ENCODE data around the gene SLC26A3.
"Not testable (repeated sequence)": the region's sequence is repeated elsewhere in the genome, so short reads cannot be mapped to it uniquely, and the experiment has no call there.

The SLC26A3 gene

GRCh38 chr7:107803009-107803610 lies at the start of gene SLC26A3:
SLC26A3 (minus strand) TSS chr7:107803223; CDS start chr7:107794509, 8,714 bp downstream.
- no peak for DNase-seq (ENCODE audit: low read depth in 2 of 2, low spot score in 1 of 2)

- DNase-seq (ENCODE audit: low read depth in 2 of 2, low spot score in 1 of 2): no peak
Observed at GRCh38 chr7:107850643-107851042, 47.6 kb upstream of the SLC26A3 start.

- DNase-seq (ENCODE audit: low read depth in 2 of 2, low spot score in 1 of 2): no peak
Observed at GRCh38 chr7:107850216-107850615, 47.2 kb upstream of the SLC26A3 start.

DNA sequence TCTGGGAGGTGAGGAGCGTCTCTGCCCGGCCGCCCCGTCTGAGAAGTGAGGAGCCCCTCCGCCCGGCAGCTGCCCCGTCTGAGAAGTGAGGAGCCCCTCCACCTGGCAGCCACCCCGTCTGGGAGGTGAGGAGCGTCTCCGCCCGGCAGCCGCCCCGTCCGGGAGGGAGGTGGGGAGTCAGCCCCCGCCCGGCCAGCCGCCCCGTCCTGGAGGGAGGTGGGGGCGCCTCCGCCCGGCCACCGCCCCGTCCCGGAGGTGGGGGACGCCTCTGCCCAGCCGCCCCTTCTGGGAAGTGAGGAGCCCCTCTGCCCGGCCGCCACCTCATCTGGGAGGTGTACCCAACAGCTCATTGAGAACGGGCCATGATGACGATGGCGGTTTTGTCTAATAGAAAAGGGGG lies 45.2 kb upstream of the SLC26A3 start:
- not testable (repeated sequence) for DNase-seq (ENCODE audit: low read depth in 2 of 2, low spot score in 1 of 2)

DNA sequence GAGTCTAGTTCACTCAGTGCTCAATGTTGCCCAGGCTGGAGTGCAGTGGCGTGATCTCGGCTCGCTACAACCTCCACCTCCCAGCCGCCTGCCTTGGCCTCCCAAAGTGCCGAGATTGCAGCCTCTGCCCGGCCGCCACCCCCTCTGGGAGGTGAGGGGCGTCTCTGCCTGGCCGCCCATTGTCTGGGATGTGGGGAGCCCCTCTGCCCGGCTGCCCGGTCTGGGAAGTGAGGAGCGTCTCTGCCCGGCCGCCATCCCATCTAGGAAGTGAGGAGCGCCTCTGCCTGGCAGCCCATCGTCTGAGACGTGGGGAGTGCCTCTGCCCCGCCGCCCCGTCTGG lies 44.8 kb upstream of the SLC26A3 start:
- DNase-seq (ENCODE audit: low read depth in 2 of 2, low spot score in 1 of 2): not testable (repeated sequence)

DNA sequence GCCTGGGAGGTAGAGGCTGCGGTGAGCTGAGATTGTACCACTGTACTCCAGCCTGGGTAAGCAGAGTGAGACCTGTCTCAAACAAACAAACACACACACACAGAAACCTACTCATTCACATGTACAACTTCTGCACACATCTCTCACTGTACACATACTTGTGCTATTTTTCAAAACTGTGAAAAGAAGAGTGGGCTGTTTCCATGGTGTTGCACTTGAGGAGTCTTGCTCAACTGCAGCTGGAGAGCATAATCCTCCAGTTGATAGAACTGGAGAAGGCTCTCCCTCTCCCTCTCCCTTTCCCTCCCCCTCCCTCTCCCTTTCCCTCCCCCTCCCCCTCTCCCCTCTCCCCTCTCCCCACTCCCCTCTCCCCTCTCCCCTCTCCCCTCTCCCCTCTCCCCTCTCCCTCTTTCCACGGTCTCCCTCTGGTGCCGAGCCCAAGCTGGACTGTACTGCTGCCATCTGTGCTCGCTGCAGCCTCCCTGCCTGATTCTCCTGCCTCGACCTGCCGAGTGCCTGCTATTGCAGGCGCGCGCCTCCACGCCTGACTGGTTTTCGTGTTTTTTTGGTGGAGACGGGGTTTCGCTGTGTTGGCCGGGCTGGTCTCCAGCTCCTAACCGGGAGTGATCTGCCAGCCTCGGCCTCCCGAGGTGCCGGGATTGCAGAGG lies 44.3 kb upstream of the SLC26A3 start:
- DNase-seq (ENCODE audit: low read depth in 2 of 2, low spot score in 1 of 2): no peak

DNA sequence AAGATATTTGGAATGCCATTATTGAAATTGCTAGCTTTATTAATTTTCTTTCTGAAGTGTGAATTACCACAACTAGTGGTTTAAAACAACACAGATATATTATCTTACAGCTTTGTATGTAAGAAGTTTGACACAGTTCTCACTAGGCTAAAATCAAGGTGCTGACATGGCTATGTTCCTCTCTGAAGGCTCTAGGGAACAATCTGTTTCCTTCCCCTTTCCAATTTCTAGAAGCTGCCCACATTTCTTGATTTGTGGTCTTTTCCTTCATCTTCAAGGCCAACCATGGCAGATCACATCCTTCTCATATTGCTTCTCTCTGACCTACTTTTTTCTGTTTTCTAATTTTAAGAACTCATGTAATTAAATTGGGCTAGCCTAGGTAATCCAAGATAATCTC lies 43.3 kb upstream of the SLC26A3 start:
- DNase-seq (ENCODE audit: low read depth in 2 of 2, low spot score in 1 of 2): no peak

DNA sequence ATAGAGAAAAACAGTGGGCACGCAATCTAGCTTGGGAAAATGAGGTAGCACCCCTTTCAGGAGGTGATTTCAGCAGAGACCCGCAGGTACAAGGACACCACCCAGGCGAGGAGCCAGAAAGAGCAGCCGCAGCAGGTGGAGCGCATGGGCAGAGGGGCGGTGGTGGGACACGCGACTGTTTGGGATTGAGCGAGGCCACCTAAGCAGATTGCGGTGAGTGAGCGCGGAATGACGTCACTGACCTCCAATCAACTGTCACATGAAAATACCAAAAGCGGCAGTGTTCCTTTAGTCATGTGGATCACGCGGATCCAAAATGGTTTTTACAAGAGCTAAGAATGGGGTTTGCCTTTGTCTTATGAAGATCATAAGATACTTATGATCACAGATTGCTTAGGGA lies 40.2 kb upstream of the SLC26A3 start:
- no peak for DNase-seq (ENCODE audit: low read depth in 2 of 2, low spot score in 1 of 2)

DNA sequence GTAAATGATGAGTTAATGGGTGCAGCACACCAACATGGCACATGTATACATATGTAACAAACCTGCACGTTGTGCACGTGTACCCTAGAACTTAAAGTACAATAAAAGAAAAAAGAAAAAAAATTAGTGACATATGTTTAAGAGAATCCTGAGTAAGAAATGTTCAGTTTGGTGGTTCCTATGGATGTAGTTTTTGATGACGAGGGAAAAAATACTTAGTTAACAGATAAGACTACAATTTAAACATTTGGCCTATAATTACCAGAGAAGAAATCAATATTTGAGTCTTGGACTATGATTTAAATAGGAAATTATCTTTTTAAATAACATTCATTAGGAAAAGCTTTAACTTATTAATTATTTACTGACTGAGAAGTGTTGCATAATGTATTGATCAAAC lies 39.2 kb upstream of the SLC26A3 start:
- DNase-seq (ENCODE audit: low read depth in 2 of 2, low spot score in 1 of 2): no peak

DNA sequence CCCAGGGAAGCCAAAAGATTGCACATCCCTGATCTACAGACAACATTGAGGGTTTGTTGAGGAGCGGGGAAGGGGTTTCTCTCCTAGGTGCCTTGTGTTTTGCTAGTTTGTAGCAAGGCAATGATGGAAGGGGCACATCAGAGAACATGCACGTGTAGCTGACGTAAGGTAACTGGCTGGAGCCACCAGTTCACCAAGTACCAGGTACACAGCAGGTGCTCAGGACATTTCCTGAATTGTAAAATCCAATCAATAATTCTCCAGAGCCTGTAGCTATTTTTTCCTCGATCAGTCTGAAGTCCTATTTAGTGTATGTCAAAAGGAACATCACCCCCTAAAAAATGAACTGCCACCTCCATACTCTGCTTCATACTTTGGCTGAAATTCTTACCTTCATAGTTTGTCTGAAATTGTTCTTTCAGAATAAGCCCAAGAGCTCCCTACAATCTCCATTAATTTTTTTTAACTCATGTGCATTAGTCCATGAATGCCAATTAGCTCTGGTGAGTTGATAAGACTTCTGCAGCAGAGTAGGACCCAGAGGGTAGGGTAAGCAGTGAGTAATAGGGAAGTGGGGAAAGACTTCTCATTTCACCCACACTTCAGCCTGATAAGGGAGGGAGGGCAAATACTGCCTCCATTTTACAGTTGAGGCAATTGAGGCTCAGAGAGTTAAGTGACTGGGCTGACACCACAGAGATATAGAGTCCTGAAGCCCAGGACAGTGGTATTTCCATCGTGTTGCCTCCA lies 36.0 kb upstream of the SLC26A3 start:
- DNase-seq (ENCODE audit: low read depth in 2 of 2, low spot score in 1 of 2): no peak

GRCh38 chr7:107838024-107838601 lies 35.1 kb upstream of the SLC26A3 start:
- DNase-seq (ENCODE audit: low read depth in 2 of 2, low spot score in 1 of 2): no peak

DNA sequence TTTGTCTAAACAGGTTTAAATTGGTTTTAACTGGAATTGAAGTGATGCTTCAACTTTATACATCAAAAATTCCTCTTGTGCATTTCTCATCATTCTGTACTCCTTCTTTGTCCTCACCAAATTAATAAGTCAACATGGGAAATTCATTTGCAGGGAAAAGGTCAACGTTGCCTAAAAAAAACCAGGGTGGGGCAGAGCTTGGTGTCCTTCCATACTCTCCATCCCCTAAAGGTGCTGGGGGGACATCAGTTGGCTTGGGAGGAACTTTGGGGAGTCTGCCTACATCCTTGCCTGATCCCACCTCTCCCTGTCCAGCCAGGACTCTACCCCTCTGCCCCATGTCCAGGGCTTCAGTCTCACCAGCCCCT lies 34.1 kb upstream of the SLC26A3 start:
- no peak for DNase-seq (ENCODE audit: low read depth in 2 of 2, low spot score in 1 of 2)

- no peak for DNase-seq (ENCODE audit: low read depth in 2 of 2, low spot score in 1 of 2)
Observed at GRCh38 chr7:107836237-107837144, 33.5 kb upstream of the SLC26A3 start.

DNA sequence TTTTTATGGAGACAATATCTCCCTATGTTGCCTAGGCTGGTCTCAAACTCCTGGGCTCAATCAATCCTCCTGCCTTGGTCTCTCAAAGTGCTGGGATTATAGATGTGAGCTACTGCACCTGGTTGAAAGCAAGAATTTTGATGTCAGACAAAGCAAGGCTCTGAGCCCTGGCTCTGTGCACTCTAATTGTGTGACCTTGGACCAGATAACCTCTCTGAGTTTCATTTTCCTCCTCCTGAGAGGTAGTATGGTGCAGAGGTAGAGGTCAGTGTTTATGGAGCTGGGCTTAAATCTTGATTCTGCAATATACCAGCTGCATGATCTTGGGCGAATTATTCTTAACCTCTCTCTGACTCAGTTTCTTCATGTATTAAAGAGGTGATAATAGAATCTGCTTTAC lies 31.4 kb upstream of the SLC26A3 start:
- DNase-seq (ENCODE audit: low read depth in 2 of 2, low spot score in 1 of 2): no peak

- DNase-seq (ENCODE audit: low read depth in 2 of 2, low spot score in 1 of 2): no peak
Observed at GRCh38 chr7:107833684-107834106, 30.7 kb upstream of the SLC26A3 start.

DNA sequence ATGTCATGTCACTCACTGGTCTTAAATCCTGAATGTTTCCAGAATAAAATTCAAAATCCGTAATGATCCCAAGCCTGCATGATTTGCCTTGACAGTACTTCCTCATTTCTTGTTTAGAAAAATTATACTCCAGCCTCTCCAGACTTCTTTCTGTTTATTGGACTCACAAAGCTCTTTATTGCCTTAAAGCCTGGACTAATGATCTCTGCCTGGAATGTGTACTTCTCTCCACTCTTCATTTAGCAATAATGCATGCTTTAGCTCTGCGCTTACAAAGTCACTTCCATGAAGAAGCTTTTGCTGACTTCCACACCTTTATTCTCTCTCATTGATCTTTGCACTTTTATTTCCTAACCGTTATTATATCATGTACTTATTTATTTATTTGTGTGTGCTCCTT lies 27.4 kb upstream of the SLC26A3 start:
- no peak for DNase-seq (ENCODE audit: low read depth in 2 of 2, low spot score in 1 of 2)

GRCh38 chr7:107828540-107828939 lies 25.5 kb upstream of the SLC26A3 start:
- DNase-seq (ENCODE audit: low read depth in 2 of 2, low spot score in 1 of 2): no peak

GRCh38 chr7:107827501-107827900 lies 24.5 kb upstream of the SLC26A3 start:
- no peak for DNase-seq (ENCODE audit: low read depth in 2 of 2, low spot score in 1 of 2)

DNA sequence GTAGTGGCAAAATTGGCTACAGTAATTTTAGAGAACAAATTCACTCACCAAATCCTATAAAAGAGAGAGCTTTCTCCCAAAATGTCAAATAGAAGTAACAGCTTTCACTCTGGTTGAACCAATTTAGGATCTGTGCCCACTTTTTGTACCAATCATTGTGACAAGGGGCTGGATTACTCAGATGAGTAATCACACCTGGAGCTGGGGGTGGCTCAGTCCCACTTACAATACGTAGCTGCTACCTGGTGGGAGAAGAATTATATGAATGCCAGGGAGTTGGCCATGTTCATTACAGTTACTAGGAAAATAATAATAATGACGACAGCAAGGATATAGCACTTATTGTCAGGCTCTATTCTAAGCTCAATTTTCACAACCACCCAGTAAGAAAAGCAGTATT lies 23.4 kb upstream of the SLC26A3 start:
- no peak for DNase-seq (ENCODE audit: low read depth in 2 of 2, low spot score in 1 of 2)

DNA sequence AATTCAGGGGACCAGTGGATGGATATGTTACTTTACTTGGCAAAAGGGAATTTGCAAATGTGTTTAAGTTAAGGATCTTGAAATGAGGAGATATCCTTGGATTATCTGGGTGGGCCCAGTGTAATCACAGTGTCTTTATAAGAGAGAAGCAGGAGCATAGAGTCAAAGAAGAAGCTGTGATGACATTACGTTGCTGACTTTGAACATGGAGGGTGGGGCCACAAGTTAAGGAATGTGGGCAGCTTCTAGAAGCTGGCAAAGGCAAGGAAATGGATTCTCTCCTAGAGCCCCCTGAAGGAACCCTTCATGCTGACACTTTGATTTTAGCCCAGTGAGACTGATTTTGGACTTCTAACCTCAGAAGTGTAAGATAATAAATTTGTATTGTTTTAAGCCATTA lies 21.8 kb upstream of the SLC26A3 start:
- DNase-seq (ENCODE audit: low read depth in 2 of 2, low spot score in 1 of 2): no peak

GRCh38 chr7:107818622-107819021 lies 15.6 kb upstream of the SLC26A3 start:
- no peak for DNase-seq (ENCODE audit: low read depth in 2 of 2, low spot score in 1 of 2)

All from stimulated activated CD8-positive, alpha-beta memory T cell treated with anti-CD3 and anti-CD28 coated beads, Interleukin-4, amount 100 ng/mL, for 4 hours (primary cell).